HepG2 (cell line): ENCODE measurements around the gene SBNO2. TPM values are rescaled to one million over a fixed set of nuclear protein-coding genes. Genes with fewer than 3 reads are reported as not detected.

Source experiments
- CHD4 ChIP-seq: fragments of 200-600 bp; sonication (generic); IDR thresholded peaks from 2 replicates; pipeline ENCODE4 v1.7.0; 2017; ENCODE audit warnings: mild to moderate bottlenecking, low read length, borderline replicate concordance
- KAT2B ChIP-seq: fragments of 150-350 bp; IDR thresholded peaks from 2 replicates; pipeline ENCODE4 v1.6.1; 2014; ENCODE audit warnings: low read depth, low read length, borderline replicate concordance
- KLF12 ChIP-seq: sonication (generic); formaldehyde crosslinking; IDR thresholded peaks from 2 replicates; pipeline ENCODE4 v1.4.0; 2020; ENCODE audit warnings: missing genetic modification reagents, borderline replicate concordance
- MIER2 ChIP-seq: IDR thresholded peaks from 2 replicates; pipeline ENCODE4 v1.6.1; 2016; ENCODE audit warnings: missing biosample characterization, missing genetic modification reagents
- PHB2 ChIP-seq: fragments of 450-650 bp; IDR thresholded peaks from 2 replicates; pipeline ENCODE4 v1.6.1; 2018; ENCODE audit not compliant: partially characterized antibody
- SNAI1 ChIP-seq: sonication (generic); formaldehyde crosslinking; IDR thresholded peaks from 2 replicates; pipeline ENCODE4 v1.5.0; 2020; ENCODE audit warnings: mild to moderate bottlenecking, missing genetic modification reagents, borderline replicate concordance
- STAG1 ChIP-seq: sonication (generic); formaldehyde crosslinking; IDR thresholded peaks from 2 replicates; pipeline ENCODE4 v1.4.0; 2020; ENCODE audit warnings: missing genetic modification reagents
- ZNF12 ChIP-seq: sonication (generic); formaldehyde crosslinking; IDR thresholded peaks from 2 replicates; pipeline ENCODE4 v1.5.0; 2020; ENCODE audit warnings: missing genetic modification reagents
- ZNF205 ChIP-seq: IDR thresholded peaks from 2 replicates; pipeline ENCODE4 v1.6.1; 2018; ENCODE audit warnings: missing biosample characterization, missing genetic modification reagents
- ZNF615 ChIP-seq: sonication (generic); formaldehyde crosslinking; IDR thresholded peaks from 2 replicates; pipeline ENCODE4 v1.5.0; 2020; ENCODE audit warnings: mild to moderate bottlenecking, missing genetic modification reagents, borderline replicate concordance
- ZNF678 ChIP-seq: sonication (generic); formaldehyde crosslinking; IDR thresholded peaks from 2 replicates; pipeline ENCODE4 v1.4.0; 2020; ENCODE audit warnings: mild to moderate bottlenecking, missing genetic modification reagents
- ZNF75D ChIP-seq: sonication (generic); formaldehyde crosslinking; IDR thresholded peaks from 2 replicates; pipeline ENCODE4 v1.8.1; 2023; ENCODE audit warnings: missing genetic modification reagents, mild to moderate bottlenecking, borderline replicate concordance
- polyA plus RNA-seq, 8 experiments: library from polyadenylated mRNA; depleted of rRNA in 3 of 8; stranded (reverse) in 7 of 8; unstranded in 1 of 8; fragments of >200 nt; fragmentation: Illumina TruSeq in 4 of 8; extraction: Trizol in 4 of 8; gene quantifications; 2 replicates each; pipeline versions ENCODE4 v1.2.1 to v1.2.3, GENCODE V29; 2011 to 2016; ENCODE audit warnings: low read depth in 4 of 8, missing spikeins in 1 of 8, mixed read lengths in 1 of 8; ENCODE audit not compliant: insufficient read depth in 1 of 8
- total RNA-seq, 5 experiments: library from RNA; depleted of rRNA; stranded (reverse); fragments of >200 nt; fragmentation: Illumina TruSeq; extraction: Trizol; gene quantifications; 2 replicates each; pipeline ENCODE4 v1.2.3, GENCODE V29; 2016; ENCODE audit warnings: low read depth in 1 of 5
- TF ChIP-seq, protein P1 (sequence below): sonication (generic); formaldehyde crosslinking; IDR thresholded peaks from 2 replicates; pipeline ENCODE4 v1.4.0; 2020; ENCODE audit warnings: missing genetic modification reagents
- TF ChIP-seq, protein P2 (sequence below): sonication (generic); formaldehyde crosslinking; IDR thresholded peaks from 2 replicates; pipeline ENCODE4 v1.4.0; 2020; ENCODE audit warnings: missing genetic modification reagents
- TF ChIP-seq, protein P3 (sequence below): IDR thresholded peaks from 2 replicates; pipeline ENCODE4 v1.6.1; 2018; ENCODE audit warnings: missing genetic modification reagents
- TF ChIP-seq, protein P4 (sequence below): sonication (generic); formaldehyde crosslinking; IDR thresholded peaks from 2 replicates; pipeline ENCODE4 v1.4.0; 2020; ENCODE audit warnings: missing genetic modification reagents
- TF ChIP-seq, protein P5 (sequence below): sonication (generic); formaldehyde crosslinking; IDR thresholded peaks from 2 replicates; pipeline ENCODE4 v1.8.0; 2023; ENCODE audit warnings: mild to moderate bottlenecking, missing genetic modification reagents

Gene SBNO2
- total and polyA plus RNA-seq, 2 of the 13 experiments (the other 11 are each of a cell fraction or from before 2014, with no cell fraction given), result 8.6 to 10.4 TPM

DNA sequence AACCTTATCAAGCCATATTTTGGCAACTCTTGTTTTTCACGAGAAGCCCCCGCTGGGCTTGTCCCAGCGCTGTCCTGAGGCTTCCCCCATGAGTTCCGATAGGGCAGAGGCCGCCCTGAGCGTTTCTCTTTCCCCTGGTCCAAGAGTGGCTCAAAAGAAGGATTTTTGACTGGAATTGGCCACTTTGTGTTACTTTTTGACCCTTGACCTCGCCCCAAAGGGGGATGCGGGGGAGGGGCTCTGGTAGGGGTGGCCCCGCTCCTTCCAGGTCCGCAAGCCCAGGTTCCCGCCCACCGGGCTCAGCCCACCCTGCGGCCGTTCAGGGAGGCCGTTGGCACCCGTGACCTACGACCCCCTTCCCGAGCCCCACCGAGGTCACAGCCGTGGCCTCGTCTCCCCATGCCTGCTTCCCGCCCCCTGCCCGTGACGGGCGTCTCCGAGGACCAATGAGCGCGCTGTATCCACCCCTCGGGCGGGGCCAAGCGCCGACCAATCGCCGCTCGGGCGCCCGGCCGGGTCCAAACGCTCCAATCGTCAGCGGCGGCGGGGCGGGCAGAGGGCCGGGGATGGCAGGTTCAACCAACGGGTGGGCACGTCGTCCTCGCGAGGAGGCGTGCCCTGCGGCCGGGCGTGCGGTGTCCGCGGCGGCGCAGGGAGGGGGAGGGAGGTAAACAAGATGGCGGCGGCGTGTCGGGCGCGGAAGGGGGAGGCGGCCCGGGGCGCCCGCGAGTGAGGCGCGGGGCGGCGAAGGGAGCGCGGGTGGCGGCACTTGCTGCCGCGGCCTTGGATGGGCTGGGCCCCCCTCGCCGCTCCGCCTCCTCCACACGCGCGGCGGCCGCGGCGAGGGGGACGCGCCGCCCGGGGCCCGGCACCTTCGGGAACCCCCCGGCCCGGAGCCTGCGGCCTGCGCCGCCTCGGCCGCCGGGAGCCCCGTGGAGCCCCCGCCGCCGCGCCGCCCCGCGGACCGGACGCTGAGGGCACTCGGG is 31.3 kb upstream of the SBNO2 start, which contains the start of gene STK11 (continued):
- TF ChIP-seq MIER2 (CRISPR knock-in tag) (no peak), STAG1 (no peak), ZNF615 (CRISPR knock-in tag) (no peak), ZNF12 (no peak), CHD4 (no peak), KLF12 (CRISPR knock-in tag) (no peak), ZNF205 (peak; percentile 19; the same call in 1 of the 2 replicates), PHB2 (no peak), ZNF75D (no peak), ZNF678 (CRISPR knock-in tag) (no peak), KAT2B (no peak), SNAI1 (CRISPR knock-in tag) (no peak)
- TF ChIP-seq, protein P1, sequence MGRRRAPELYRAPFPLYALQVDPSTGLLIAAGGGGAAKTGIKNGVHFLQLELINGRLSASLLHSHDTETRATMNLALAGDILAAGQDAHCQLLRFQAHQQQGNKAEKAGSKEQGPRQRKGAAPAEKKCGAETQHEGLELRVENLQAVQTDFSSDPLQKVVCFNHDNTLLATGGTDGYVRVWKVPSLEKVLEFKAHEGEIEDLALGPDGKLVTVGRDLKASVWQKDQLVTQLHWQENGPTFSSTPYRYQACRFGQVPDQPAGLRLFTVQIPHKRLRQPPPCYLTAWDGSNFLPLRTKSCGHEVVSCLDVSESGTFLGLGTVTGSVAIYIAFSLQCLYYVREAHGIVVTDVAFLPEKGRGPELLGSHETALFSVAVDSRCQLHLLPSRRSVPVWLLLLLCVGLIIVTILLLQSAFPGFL (CRISPR knock-in tag), result no peak
- TF ChIP-seq, protein P2, sequence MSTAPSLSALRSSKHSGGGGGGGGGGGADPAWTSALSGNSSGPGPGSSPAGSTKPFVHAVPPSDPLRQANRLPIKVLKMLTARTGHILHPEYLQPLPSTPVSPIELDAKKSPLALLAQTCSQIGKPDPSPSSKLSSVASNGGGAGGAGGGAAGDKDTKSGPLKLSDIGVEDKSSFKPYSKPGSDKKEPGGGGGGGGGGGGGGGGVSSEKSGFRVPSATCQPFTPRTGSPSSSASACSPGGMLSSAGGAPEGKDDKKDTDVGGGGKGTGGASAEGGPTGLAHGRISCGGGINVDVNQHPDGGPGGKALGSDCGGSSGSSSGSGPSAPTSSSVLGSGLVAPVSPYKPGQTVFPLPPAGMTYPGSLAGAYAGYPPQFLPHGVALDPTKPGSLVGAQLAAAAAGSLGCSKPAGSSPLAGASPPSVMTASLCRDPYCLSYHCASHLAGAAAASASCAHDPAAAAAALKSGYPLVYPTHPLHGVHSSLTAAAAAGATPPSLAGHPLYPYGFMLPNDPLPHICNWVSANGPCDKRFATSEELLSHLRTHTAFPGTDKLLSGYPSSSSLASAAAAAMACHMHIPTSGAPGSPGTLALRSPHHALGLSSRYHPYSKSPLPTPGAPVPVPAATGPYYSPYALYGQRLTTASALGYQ (CRISPR knock-in tag), result no peak
- TF ChIP-seq, protein P3, sequence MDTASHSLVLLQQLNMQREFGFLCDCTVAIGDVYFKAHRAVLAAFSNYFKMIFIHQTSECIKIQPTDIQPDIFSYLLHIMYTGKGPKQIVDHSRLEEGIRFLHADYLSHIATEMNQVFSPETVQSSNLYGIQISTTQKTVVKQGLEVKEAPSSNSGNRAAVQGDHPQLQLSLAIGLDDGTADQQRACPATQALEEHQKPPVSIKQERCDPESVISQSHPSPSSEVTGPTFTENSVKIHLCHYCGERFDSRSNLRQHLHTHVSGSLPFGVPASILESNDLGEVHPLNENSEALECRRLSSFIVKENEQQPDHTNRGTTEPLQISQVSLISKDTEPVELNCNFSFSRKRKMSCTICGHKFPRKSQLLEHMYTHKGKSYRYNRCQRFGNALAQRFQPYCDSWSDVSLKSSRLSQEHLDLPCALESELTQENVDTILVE (CRISPR knock-in tag), result peak; percentile 90
- TF ChIP-seq, protein P4, sequence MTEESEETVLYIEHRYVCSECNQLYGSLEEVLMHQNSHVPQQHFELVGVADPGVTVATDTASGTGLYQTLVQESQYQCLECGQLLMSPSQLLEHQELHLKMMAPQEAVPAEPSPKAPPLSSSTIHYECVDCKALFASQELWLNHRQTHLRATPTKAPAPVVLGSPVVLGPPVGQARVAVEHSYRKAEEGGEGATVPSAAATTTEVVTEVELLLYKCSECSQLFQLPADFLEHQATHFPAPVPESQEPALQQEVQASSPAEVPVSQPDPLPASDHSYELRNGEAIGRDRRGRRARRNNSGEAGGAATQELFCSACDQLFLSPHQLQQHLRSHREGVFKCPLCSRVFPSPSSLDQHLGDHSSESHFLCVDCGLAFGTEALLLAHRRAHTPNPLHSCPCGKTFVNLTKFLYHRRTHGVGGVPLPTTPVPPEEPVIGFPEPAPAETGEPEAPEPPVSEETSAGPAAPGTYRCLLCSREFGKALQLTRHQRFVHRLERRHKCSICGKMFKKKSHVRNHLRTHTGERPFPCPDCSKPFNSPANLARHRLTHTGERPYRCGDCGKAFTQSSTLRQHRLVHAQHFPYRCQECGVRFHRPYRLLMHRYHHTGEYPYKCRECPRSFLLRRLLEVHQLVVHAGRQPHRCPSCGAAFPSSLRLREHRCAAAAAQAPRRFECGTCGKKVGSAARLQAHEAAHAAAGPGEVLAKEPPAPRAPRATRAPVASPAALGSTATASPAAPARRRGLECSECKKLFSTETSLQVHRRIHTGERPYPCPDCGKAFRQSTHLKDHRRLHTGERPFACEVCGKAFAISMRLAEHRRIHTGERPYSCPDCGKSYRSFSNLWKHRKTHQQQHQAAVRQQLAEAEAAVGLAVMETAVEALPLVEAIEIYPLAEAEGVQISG (CRISPR knock-in tag), result no peak
- TF ChIP-seq, protein P5, sequence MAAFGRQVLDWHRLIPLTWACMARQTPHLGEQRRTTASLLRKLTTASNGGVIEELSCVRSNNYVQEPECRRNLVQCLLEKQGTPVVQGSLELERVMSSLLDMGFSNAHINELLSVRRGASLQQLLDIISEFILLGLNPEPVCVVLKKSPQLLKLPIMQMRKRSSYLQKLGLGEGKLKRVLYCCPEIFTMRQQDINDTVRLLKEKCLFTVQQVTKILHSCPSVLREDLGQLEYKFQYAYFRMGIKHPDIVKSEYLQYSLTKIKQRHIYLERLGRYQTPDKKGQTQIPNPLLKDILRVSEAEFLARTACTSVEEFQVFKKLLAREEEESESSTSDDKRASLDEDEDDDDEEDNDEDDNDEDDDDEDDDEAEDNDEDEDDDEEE (CRISPR knock-in tag), result no peak
